OCI-LY3 (cell line): ENCODE measurements around the gene IVNS1ABP.

ENCODE experiments used
- CTCF ChIP-seq: fragments of 200-600, 300-600 bp; sonication (generic); IDR thresholded peaks from 2 replicates; pipeline ENCODE4 v1.5.1; 2014; ENCODE audit warnings: antibody characterized with exemption, low read length, low read depth
- EZH2phosphoT487 ChIP-seq: fragments of 200-600 bp; shearing (Covaris generic); IDR thresholded peaks from 2 replicates; pipeline ENCODE4 v1.6.1; 2018; ENCODE audit warnings: antibody characterized with exemption, mixed run types, low read depth

- TF ChIP-seq CTCF = no peak
- TF ChIP-seq EZH2phosphoT487 = no peak
Measured at GRCh38 chr1:185353124-185353523, 36.1 kb upstream of the IVNS1ABP start.
